ENCODE data around the gene PRSS16. TPM values are rescaled to one million over a fixed set of nuclear protein-coding genes. Genes with fewer than 3 reads are reported as not detected.
A peak's percentile ranks its signal among the peaks of the same experiment; 100 is the strongest.

Gene PRSS16
- total and polyA plus RNA-seq, 9 of the 15 experiments (the other 6 are each of a cell fraction or from before 2014, with no cell fraction given) = 4.5 to 21.3 (median 12.1) TPM

DNA sequence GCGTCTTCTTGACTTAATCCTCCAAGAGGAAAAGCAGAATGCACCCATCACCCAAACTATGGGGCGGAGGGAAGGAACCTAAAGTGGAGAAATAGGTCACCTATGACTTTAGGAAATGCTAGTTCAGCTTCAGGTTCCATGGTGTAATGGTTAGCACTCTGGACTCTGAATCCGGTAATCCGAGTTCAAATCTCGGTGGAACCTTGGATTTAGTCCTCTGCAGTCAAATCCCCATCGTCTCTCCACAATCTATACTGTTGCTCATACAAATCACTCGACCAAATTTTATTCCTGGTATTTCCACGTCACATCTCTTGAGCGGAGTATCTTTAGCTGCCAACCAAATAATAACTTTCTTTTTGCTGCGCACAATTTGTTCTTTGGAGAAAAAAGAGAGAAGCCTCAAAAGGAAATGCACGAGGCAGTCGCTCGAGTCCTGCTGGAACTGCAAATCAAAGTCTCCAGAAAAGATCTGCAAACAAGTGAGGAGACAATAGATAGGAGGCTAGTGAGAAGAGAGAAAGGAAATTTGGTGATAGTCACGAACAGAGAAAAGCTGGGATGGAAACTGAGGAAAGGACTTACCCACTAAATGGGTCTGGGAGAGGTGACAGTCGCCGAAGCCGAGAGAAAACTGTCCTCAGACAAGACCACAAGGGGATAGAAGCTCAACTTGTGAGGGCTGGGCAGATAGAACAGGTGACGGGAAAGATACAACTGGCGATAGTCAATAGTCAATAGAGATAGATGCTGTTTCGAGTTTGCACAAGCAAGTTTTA lies 48.0 kb downstream of the PRSS16 start:
- peak overlapping the region; percentile 97 for H2AFZ ChIP-seq (ENCODE audit: low read depth, low read length)
- H3K4me1 ChIP-seq (replicated peaks in 1 of 2; ENCODE audit: control insufficient read depth in 2 of 2, insufficient read depth in 2 of 2, low read length in 2 of 2) = peaks cover 4 to 14% of the 10 kb centered on the region in 2 experiments; a peak in 3 of 5 replicates
- no peaks in the 10 kb centered on the region for H3K27me3 ChIP-seq (ENCODE audit: control insufficient read depth in 2 of 2, insufficient read depth in 2 of 2, low read length in 2 of 2)
- H3K4me3 ChIP-seq = peak overlapping the region; percentile 67
- WGBS (ENCODE audit: insufficient coverage, low coverage, missing lambda C conversion rate) = 2% methylated on average over 20 of the region's 20 CpGs
- CTCF ChIA-PET (ENCODE audit: low intra/inter-chr PET ratio) = interaction anchor here (0.6 kb wide), 1 partner anchor 209 kb away, joined by 3 read pairs; no protein-coding TSS in a partner anchor
- peak overlapping the region; percentile 91 for H3K4me2 ChIP-seq (ENCODE audit: insufficient read depth, low read length)
- H3K9me1 ChIP-seq (ENCODE audit: control insufficient read depth, insufficient read depth, low read length) = no peaks in the 10 kb centered on the region
- H3K9me3 ChIP-seq (replicated peaks; ENCODE audit: control insufficient read depth, insufficient read depth, low read depth, low read length) = no peaks in the 10 kb centered on the region
- in situ Hi-C loops (cut with MboI) (no loop called here), intact Hi-C loops (cut with micrococcal nuclease) (loop anchor here (2.0 to 10.0 kb wide), 9 partner anchors 15 to 389 kb away; partner anchors contain the start of gene ZNF184)
- no peaks in the 10 kb centered on the region for H4K20me1 ChIP-seq (replicated peaks; ENCODE audit: control insufficient read depth, insufficient read depth, low read length)
- H3K36me3 ChIP-seq (ENCODE audit: control insufficient read depth, insufficient read depth, low read length) = no peaks in the 10 kb centered on the region
- no TSS peak for BruUV-seq (replicated peaks)
- peak; percentile 67 for ATAC-seq
- peak; percentile 65 to 93 (median 72) for DNase-seq (ENCODE audit: extremely low read depth in 1 of 4, low spot score in 3 of 4)
- peak overlapping the region; percentile 17; the same call in 2 of the 3 replicates for H3K27ac ChIP-seq (ENCODE audit: extremely low read depth, low read depth, low read length)
- H3K9ac ChIP-seq (ENCODE audit: insufficient read depth in 1 of 2, low read depth in 2 of 2, low read length in 2 of 2) = peak overlapping the region; percentile 74 to 93
- peak; percentile 6 for FAIRE-seq
- H3K79me2 ChIP-seq (ENCODE audit: control insufficient read depth, insufficient read depth, low read length) = no peaks in the 10 kb centered on the region
- POLR2A ChIA-PET = interaction anchor here (0.6 to 2.4 kb wide), 18 partner anchors 9 to 534 kb away, joined by 3 to 13 read pairs (median 4); partner anchors contain the start of gene ZNF391
- TF ChIP-seq, protein P1, sequence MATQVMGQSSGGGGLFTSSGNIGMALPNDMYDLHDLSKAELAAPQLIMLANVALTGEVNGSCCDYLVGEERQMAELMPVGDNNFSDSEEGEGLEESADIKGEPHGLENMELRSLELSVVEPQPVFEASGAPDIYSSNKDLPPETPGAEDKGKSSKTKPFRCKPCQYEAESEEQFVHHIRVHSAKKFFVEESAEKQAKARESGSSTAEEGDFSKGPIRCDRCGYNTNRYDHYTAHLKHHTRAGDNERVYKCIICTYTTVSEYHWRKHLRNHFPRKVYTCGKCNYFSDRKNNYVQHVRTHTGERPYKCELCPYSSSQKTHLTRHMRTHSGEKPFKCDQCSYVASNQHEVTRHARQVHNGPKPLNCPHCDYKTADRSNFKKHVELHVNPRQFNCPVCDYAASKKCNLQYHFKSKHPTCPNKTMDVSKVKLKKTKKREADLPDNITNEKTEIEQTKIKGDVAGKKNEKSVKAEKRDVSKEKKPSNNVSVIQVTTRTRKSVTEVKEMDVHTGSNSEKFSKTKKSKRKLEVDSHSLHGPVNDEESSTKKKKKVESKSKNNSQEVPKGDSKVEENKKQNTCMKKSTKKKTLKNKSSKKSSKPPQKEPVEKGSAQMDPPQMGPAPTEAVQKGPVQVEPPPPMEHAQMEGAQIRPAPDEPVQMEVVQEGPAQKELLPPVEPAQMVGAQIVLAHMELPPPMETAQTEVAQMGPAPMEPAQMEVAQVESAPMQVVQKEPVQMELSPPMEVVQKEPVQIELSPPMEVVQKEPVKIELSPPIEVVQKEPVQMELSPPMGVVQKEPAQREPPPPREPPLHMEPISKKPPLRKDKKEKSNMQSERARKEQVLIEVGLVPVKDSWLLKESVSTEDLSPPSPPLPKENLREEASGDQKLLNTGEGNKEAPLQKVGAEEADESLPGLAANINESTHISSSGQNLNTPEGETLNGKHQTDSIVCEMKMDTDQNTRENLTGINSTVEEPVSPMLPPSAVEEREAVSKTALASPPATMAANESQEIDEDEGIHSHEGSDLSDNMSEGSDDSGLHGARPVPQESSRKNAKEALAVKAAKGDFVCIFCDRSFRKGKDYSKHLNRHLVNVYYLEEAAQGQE (IDR thresholded peaks at IDR 0.05; ENCODE audit: borderline replicate concordance) = no peak
- TF ChIP-seq, protein P1 (CRISPR knock-in tag; IDR thresholded peaks at IDR 0.05; ENCODE audit: low read depth) = no peak
- TF ChIP-seq SP1 (CRISPR knock-in tag; IDR thresholded peaks at IDR 0.05) (peak; percentile 58; the same call in 1 of the 2 replicates), ZNF224 (CRISPR knock-in tag; IDR thresholded peaks at IDR 0.05) (0 out of 2 replicates have a peak, but pooled peaks have one; percentile 38), BCOR (IDR thresholded peaks at IDR 0.05) (peak; percentile 73), CTBP1 (IDR thresholded peaks at IDR 0.05; ENCODE audit: borderline replicate concordance) (peak; percentile 62), FUS (optimal IDR thresholded peaks at IDR 0.05; ENCODE audit: low read depth, low read length) (no peak), SPI1 (IDR thresholded peaks at IDR 0.05; ENCODE audit: borderline replicate concordance, low read depth, low read length) (no peak), FOXJ2 (tag; IDR thresholded peaks at IDR 0.05) (peak; percentile 72; the same call in 1 of the 2 replicates)
- TF ChIP-seq, protein P2, sequence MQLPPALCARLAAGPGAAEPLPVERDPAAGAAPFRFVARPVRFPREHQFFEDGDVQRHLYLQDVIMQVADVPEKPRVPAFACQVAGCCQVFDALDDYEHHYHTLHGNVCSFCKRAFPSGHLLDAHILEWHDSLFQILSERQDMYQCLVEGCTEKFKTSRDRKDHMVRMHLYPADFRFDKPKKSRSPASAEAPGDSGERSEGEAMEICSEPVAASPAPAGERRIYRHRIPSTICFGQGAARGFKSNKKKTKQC (CRISPR knock-in tag; IDR thresholded peaks at IDR 0.05) = no peak
- TF ChIP-seq, protein P3, sequence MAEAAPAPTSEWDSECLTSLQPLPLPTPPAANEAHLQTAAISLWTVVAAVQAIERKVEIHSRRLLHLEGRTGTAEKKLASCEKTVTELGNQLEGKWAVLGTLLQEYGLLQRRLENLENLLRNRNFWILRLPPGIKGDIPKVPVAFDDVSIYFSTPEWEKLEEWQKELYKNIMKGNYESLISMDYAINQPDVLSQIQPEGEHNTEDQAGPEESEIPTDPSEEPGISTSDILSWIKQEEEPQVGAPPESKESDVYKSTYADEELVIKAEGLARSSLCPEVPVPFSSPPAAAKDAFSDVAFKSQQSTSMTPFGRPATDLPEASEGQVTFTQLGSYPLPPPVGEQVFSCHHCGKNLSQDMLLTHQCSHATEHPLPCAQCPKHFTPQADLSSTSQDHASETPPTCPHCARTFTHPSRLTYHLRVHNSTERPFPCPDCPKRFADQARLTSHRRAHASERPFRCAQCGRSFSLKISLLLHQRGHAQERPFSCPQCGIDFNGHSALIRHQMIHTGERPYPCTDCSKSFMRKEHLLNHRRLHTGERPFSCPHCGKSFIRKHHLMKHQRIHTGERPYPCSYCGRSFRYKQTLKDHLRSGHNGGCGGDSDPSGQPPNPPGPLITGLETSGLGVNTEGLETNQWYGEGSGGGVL (CRISPR knock-in tag; IDR thresholded peaks at IDR 0.05) = no peak

All from K562 (cell line).